ENCODE measurements around the gene EP400. TPM values are rescaled to one million over a fixed set of nuclear protein-coding genes. Genes with fewer than 3 reads are reported as not detected.

Gene EP400
- total and polyA plus RNA-seq, 2 of the 8 experiments (the other 6 are each of a cell fraction or from before 2014, with no cell fraction given) = 13.1 to 69.7 TPM

- TF ChIP-seq EZH2 (IDR thresholded peaks at IDR 0.05; ENCODE audit: low read depth, low read length, severe bottlenecking) (no peak), BCL11A (IDR thresholded peaks at IDR 0.05; ENCODE audit: low read depth in 2 of 2, low read length in 2 of 2) (no peak), TBP (IDR thresholded peaks at IDR 0.05; ENCODE audit: low read depth, low read length) (no peak)
Observed at GRCh38 chr12:131934535-131934934, 15.2 kb upstream of the EP400 start.

More at GRCh38 chr12:131934535-131934934, 15.2 kb upstream of the EP400 start:
- H3K27me3 ChIP-seq (replicated peaks in 1 of 4; ENCODE audit: control insufficient read depth in 3 of 4, extremely low read depth in 1 of 4, insufficient read depth in 3 of 4, low read length in 3 of 4) = no peaks in the 10 kb centered on the region
- H3K4me1 ChIP-seq (replicated peaks in 1 of 4; ENCODE audit: control insufficient read depth in 3 of 4, insufficient read depth in 4 of 4, low read length in 3 of 4) = peaks cover 0 to 4% (median 1%) of the 10 kb centered on the region in 4 experiments; a peak in 2 of 7 replicates
- H3K56ac ChIP-seq (replicated peaks; ENCODE audit: insufficient read length, low read depth, low read length) = no peak overlapping the region
- H2BK120ac ChIP-seq (replicated peaks; ENCODE audit: low read depth, low read length) = no peak overlapping the region
- no peak for DNase-seq (ENCODE audit: low read depth in 1 of 2, low spot score in 2 of 2)
- H3K18ac ChIP-seq (ENCODE audit: extremely low read depth, low read length) = no peak overlapping the region
- POLR2A ChIA-PET (ENCODE audit: partially characterized antibody) = interaction anchor here (2.0 to 5.4 kb wide), 3 partner anchors 10 to 24 kb away, joined by 4 to 44 read pairs (median 13); no protein-coding TSS in a partner anchor
- no peak overlapping the region for H3K9ac ChIP-seq (replicated peaks in 1 of 4; ENCODE audit: extremely low read depth in 1 of 4, low read depth in 3 of 4, low read length in 3 of 4)
- no peak overlapping the region for H3K4ac ChIP-seq (replicated peaks; ENCODE audit: insufficient read length, low read depth, low read length)
- CTCF ChIA-PET (ENCODE audit: partially characterized antibody) = interaction anchor here (0.5 to 1.5 kb wide), 4 partner anchors 24 to 130 kb away, joined by 3 to 4 read pairs (median 3); no protein-coding TSS in a partner anchor
- no peak overlapping the region for H2BK15ac ChIP-seq (ENCODE audit: low read length)
- no peak overlapping the region for H4K8ac ChIP-seq (ENCODE audit: extremely low read depth, insufficient read depth, low read length)
- no peak overlapping the region for H4K5ac ChIP-seq (ENCODE audit: insufficient read length, low read depth, low read length)
- H3K4me3 ChIP-seq (ENCODE audit: extremely low read depth in 1 of 4, insufficient read depth in 2 of 4, low read depth in 3 of 4, low read length in 4 of 4) = no peak overlapping the region
- 95% methylated on average over 11 of the region's 11 CpGs; no CpG with 5 or more reads in 1 of the 2 experiments for WGBS, 2 experiments (ENCODE audit: extremely low coverage in 1 of 2, insufficient coverage in 1 of 2, insufficient read length in 1 of 2, insufficient replicate concordance in 2 of 2, low coverage in 1 of 2, low lambda C conversion rate in 2 of 2, missing lambda C conversion rate in 1 of 2)
- no peak overlapping the region for H3K4me2 ChIP-seq (ENCODE audit: insufficient read depth in 1 of 2, low read depth in 2 of 2, low read length in 2 of 2)
- H2AK5ac ChIP-seq (ENCODE audit: low read depth, low read length) = no peak overlapping the region
- H3K23me2 ChIP-seq (ENCODE audit: low read depth, low read length) = peaks cover 2% of the 10 kb centered on the region; the same call in 1 of the 2 replicates
- peaks cover 8% of the 10 kb centered on the region for H3K79me1 ChIP-seq (ENCODE audit: low read depth, low read length)
- peaks cover 0 to 16% of the 10 kb centered on the region in 2 experiments; a peak in 3 of 4 replicates for H3K79me2 ChIP-seq (ENCODE audit: control insufficient read depth in 1 of 2, insufficient read depth in 2 of 2, low read length in 2 of 2)
- no peak overlapping the region for H2BK5ac ChIP-seq (ENCODE audit: low read depth, low read length)
- peaks cover 3 to 12% of the 10 kb centered on the region in 2 experiments for H4K20me1 ChIP-seq (replicated peaks in 1 of 2; ENCODE audit: control insufficient read depth in 1 of 2, insufficient read depth in 2 of 2, low read length in 2 of 2)
- H2BK12ac ChIP-seq (ENCODE audit: low read depth, low read length) = no peak overlapping the region
- H4K91ac ChIP-seq (replicated peaks; ENCODE audit: insufficient read length, low read length) = no peak overlapping the region
- no peak overlapping the region for H3K27ac ChIP-seq (ENCODE audit: low read depth, low read length)
- no peak overlapping the region for H3K14ac ChIP-seq (ENCODE audit: insufficient read length)
- no peak overlapping the region for H3K23ac ChIP-seq (ENCODE audit: insufficient read length)
- no peaks in the 10 kb centered on the region for H3K9me3 ChIP-seq (ENCODE audit: insufficient read depth in 2 of 2, low read depth in 1 of 2, low read length in 1 of 2)
- FAIRE-seq = no peak
- H3K36me3 ChIP-seq (ENCODE audit: control insufficient read depth in 2 of 4, insufficient read depth in 4 of 4, low read length in 3 of 4) = peaks cover 24 to 63% (median 48%) of the 10 kb centered on the region in 4 experiments
- no peak overlapping the region for H2BK20ac ChIP-seq (ENCODE audit: low read length)
- no peak overlapping the region for H2AFZ ChIP-seq (ENCODE audit: low read length)

Data from H1 (cell line).